Natural killer cell (primary cell): Measurements from ENCODE around the gene CHERP. TPM values are rescaled to one million over a fixed set of nuclear protein-coding genes. Genes with fewer than 3 reads are reported as not detected.
A peak's percentile ranks its signal among the peaks of the same experiment; 100 is the strongest.
"Not testable (repeated sequence)": the region's sequence is repeated elsewhere in the genome, so short reads cannot be mapped to it uniquely, and the experiment has no call there.

Experiments
- ATAC-seq, 3 donors: fragments of 150-1000 bp in 2 of 3; fragments of 200-7000 bp in 1 of 3; cut with Tn5 transposase; 1 replicate in 1 of 3; 2 replicates in 2 of 3; pipeline ENCODE4 v1.10.0; 2021; ENCODE audit warnings: mild to moderate bottlenecking in 2 of 3, moderate library complexity in 2 of 3
- DNase-seq, 2 donors: peaks; one replicate each; pipeline versions ENCODE4 v3.0.0 to v3.0.0-alpha.2; 2013 to 2021; ENCODE audit warnings: mixed read lengths in 1 of 2
- H3K27ac ChIP-seq: one replicate; pipeline ENCODE4 v1.5.1; 2013; ENCODE audit warnings: mild to moderate bottlenecking, low read length
- H3K27me3 ChIP-seq: one replicate; pipeline ENCODE4 v1.6.1; 2013; ENCODE audit warnings: low read length; ENCODE audit not compliant: control insufficient read depth, insufficient read depth
- H3K36me3 ChIP-seq: one replicate; pipeline ENCODE4 v1.6.1; 2013; ENCODE audit warnings: low read length; ENCODE audit not compliant: control insufficient read depth, insufficient read depth
- H3K4me1 ChIP-seq: one replicate; pipeline ENCODE4 v1.6.1; 2013; ENCODE audit warnings: low read length; ENCODE audit not compliant: control insufficient read depth, insufficient read depth
- H3K4me3 ChIP-seq: one replicate; pipeline ENCODE4 v1.5.1; 2013; ENCODE audit warnings: low read length
- H3K9me3 ChIP-seq: one replicate; pipeline ENCODE4 v1.6.1; 2013; ENCODE audit warnings: low read length; ENCODE audit not compliant: control insufficient read depth, insufficient read depth
- H3K27ac Mint-ChIP-seq, 2 donors: one replicate each; pipeline ENCODE4 v1.8.0; 2022; ENCODE audit warnings: mild to moderate bottlenecking in 2 of 2, mixed read lengths in 2 of 2, moderate library complexity in 1 of 2
- H3K27me3 Mint-ChIP-seq, 2 donors: one replicate each; pipeline ENCODE4 v1.8.0; 2022; ENCODE audit warnings: low read depth in 2 of 2, mixed read lengths in 2 of 2
- H3K36me3 Mint-ChIP-seq: one replicate; pipeline ENCODE4 v1.8.0; 2022; ENCODE audit warnings: mixed read lengths
- H3K4me1 Mint-ChIP-seq, 2 donors: one replicate each; pipeline ENCODE4 v1.8.0; 2022; ENCODE audit warnings: mixed read lengths in 2 of 2
- H3K4me3 Mint-ChIP-seq: one replicate; pipeline ENCODE4 v1.8.0; 2022; ENCODE audit warnings: mild to moderate bottlenecking, moderate library complexity, mixed read lengths
- H3K9me3 Mint-ChIP-seq, 2 donors: one replicate each; pipeline ENCODE4 v1.8.0; 2022; ENCODE audit warnings: mixed read lengths in 2 of 2
- WGBS: methylation state at CpG from one replicate; pipeline ENCODE4 v1.1.7; 2013; ENCODE audit warnings: missing lambda C conversion rate; ENCODE audit not compliant: insufficient coverage; 5-methylcytosine and 5-hydroxymethylcytosine counted together
- intact Hi-C: fragments of 100-400 bp; cut with micrococcal nuclease; formaldehyde crosslinking; loops from one replicate; pipeline ENCODE4 v1.14.2; 2022
- total RNA-seq, 4 donors: library from RNA; stranded (reverse); fragments of 120-200 nt in 1 of 4; gene quantifications; one replicate each; pipeline versions ENCODE4 v1.2.3 to v1.2.4, GENCODE V29; 2013 to 2022
- TF ChIP-seq, protein P1 (sequence below): fragments of 200-600 bp; IDR thresholded peaks from one replicate; pipeline ENCODE4 v1.8.0; 2022; ENCODE audit warnings: antibody characterized with exemption

Gene CHERP
- total RNA-seq, 3 donors from 2014 or later (not counting 1 experiment from before 2014, with no cell fraction given), result 46.5 to 70.8 (median 68.2) TPM

DNA sequence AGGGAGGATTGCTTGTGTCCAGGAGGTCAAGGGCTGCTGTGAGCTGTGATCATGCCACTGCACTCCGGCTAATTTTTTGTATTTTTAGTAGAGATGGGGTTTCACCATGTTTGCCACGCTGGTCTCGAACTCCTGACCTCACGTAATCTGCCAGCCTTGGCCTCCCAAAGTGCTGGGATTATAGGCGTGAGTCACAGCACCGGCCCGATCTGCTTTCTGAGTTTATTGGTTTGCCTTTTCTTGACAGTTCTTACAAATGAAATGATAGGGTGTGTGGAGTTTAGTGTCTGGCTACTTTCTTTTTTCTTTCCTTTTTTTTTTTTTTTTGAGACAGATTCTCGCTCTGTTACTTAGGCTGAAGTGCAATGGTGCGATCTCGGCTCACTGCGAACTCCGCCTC is 45.2 kb downstream of the CHERP start:
- H3K36me3 Mint-ChIP-seq, result no peaks in the 10 kb centered on the region
- Histone ChIP-seq H3K9me3 (no peaks in the 10 kb centered on the region), H3K4me1 (peaks cover 16% of the 10 kb centered on the region), H3K36me3 (no peaks in the 10 kb centered on the region), H3K27me3 (no peaks in the 10 kb centered on the region), H3K27ac (no peak overlapping the region), H3K4me3 (no peak overlapping the region)
- H3K4me3 Mint-ChIP-seq, result peak overlapping the region; percentile 98
- H3K27ac Mint-ChIP-seq, result peak overlapping the region; percentile 91 to 95
- H3K9me3 Mint-ChIP-seq, result no peaks in the 10 kb centered on the region
- DNase-seq, result no peak
- H3K4me1 Mint-ChIP-seq, result peaks cover 9 to 12% of the 10 kb centered on the region in 2 donors
- WGBS, result 96% methylated on average over 12 of the region's 12 CpGs
- ATAC-seq, result no peak
- TF ChIP-seq, protein P1, sequence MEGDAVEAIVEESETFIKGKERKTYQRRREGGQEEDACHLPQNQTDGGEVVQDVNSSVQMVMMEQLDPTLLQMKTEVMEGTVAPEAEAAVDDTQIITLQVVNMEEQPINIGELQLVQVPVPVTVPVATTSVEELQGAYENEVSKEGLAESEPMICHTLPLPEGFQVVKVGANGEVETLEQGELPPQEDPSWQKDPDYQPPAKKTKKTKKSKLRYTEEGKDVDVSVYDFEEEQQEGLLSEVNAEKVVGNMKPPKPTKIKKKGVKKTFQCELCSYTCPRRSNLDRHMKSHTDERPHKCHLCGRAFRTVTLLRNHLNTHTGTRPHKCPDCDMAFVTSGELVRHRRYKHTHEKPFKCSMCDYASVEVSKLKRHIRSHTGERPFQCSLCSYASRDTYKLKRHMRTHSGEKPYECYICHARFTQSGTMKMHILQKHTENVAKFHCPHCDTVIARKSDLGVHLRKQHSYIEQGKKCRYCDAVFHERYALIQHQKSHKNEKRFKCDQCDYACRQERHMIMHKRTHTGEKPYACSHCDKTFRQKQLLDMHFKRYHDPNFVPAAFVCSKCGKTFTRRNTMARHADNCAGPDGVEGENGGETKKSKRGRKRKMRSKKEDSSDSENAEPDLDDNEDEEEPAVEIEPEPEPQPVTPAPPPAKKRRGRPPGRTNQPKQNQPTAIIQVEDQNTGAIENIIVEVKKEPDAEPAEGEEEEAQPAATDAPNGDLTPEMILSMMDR, result no peak
- intact Hi-C loops, result no loop called here
- H3K27me3 Mint-ChIP-seq, result no peaks in the 10 kb centered on the region

DNA sequence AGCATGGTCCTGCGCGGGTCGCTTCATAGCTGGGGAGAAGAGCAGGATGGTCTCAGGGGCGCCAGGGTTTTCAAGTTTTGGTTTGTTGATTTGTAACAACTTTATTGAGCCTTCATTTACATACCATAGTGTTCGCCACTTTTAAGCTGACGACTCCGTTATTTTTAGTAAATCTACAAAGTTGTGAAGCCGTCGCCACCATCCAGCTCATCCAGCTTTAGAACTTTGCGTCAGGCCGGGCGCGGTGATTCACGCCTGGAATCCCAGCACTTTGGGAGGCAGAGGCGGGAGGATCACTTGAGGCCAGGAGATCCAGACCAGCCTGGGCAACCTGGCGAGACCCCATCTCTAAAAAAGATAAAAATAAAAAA is 45.6 kb downstream of the CHERP start:
- H3K9me3 Mint-ChIP-seq, result no peaks in the 10 kb centered on the region
- peak overlapping the region; percentile 55 for H3K27ac ChIP-seq

DNA sequence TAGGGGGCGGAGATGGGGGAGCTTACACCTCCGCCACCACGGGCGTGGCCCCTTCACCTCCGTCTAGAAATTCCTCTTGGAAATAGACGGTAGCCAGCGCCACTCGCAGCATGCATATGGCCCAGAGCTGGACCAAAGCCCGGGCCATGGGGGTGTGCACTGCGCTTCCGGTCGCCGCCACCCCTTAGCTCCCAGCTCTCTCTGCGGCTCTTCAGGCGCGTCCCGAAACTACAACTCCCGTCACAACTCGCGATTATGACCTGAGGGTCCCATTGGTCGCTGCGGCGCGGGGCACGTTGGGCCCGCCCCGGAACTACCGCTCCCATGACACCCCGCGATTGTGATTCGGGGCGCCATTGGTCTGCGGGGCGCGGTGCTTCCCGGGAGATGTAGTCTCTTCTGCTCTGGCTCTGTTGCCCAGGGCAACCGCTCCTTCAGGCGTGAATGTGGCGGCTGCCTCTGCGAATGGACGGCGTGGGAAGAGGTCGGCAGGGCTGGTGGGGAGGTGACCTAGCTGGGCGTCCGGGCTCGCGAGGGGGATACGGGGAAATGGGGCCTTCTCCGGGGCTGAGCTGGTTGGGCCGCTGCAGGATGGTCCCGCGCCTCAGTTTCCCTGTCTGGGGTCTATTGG is 46.1 kb downstream of the CHERP start, which contains the start of the genes C19orf44 and CALR3:
C19orf44 (plus strand) TSS at position 413 of the 631 bp plus-strand sequence. CDS start 4,399 bp downstream, outside the sequence.
CALR3 (minus strand) TSS at position 186 of the 631 bp plus-strand sequence; CDS start at position 148, 38 bp downstream.
- H3K27me3 ChIP-seq, result no peaks in the 10 kb centered on the region
- Mint-ChIP-seq H3K27ac (peak within 1 kb of the TSS; percentile 91 to 95), H3K9me3 (no peaks in the 10 kb centered on the region), H3K4me3 (peak within 1 kb of the TSS; percentile 98), H3K36me3 (no peaks in the 10 kb centered on the region), H3K4me1 (peaks cover 9 to 12% of the 10 kb centered on the region in 2 donors), H3K27me3 (no peaks in the 10 kb centered on the region)
- peak; percentile 98 to 100 (median 98) for ATAC-seq
- under 1% methylated on average over 52 of the region's 52 CpGs for WGBS
- intact Hi-C loops, result loop anchor here (1.0 kb wide), 2 partner anchors 46 to 47 kb away; partner anchors contain the start of gene CHERP
- peak within 1 kb of the TSS; percentile 55 for H3K27ac ChIP-seq
- H3K4me1 ChIP-seq, result peaks cover 16% of the 10 kb centered on the region
- peak; percentile 95 to 98 for DNase-seq
- H3K4me3 ChIP-seq, result peak within 1 kb of the TSS; percentile 61
- no peaks in the 10 kb centered on the region for H3K36me3 ChIP-seq
- no peaks in the 10 kb centered on the region for H3K9me3 ChIP-seq
- TF ChIP-seq, protein P1, result no peak

More for the DNA sequence above, 45.6 kb downstream of the CHERP start:
- intact Hi-C loops, result loop anchor here (1.0 kb wide), 2 partner anchors 46 to 47 kb away; partner anchors contain the start of gene CHERP
- no peaks in the 10 kb centered on the region for H3K27me3 Mint-ChIP-seq
- ATAC-seq (no peak), DNase-seq (no peak)
- H3K36me3 Mint-ChIP-seq, result no peaks in the 10 kb centered on the region
- peak overlapping the region; percentile 98 for H3K4me3 Mint-ChIP-seq
- H3K36me3 ChIP-seq, result no peaks in the 10 kb centered on the region
- H3K9me3 ChIP-seq, result no peaks in the 10 kb centered on the region
- H3K4me1 Mint-ChIP-seq, result peaks cover 9 to 12% of the 10 kb centered on the region in 2 donors
- H3K27me3 ChIP-seq, result no peaks in the 10 kb centered on the region
- peak overlapping the region; percentile 91 to 95 for H3K27ac Mint-ChIP-seq
- 44% methylated on average over 15 of the region's 16 CpGs for WGBS
- H3K4me3 ChIP-seq, result peak overlapping the region; percentile 61
- TF ChIP-seq, protein P1, result no peak
- peaks cover 16% of the 10 kb centered on the region for H3K4me1 ChIP-seq

DNA sequence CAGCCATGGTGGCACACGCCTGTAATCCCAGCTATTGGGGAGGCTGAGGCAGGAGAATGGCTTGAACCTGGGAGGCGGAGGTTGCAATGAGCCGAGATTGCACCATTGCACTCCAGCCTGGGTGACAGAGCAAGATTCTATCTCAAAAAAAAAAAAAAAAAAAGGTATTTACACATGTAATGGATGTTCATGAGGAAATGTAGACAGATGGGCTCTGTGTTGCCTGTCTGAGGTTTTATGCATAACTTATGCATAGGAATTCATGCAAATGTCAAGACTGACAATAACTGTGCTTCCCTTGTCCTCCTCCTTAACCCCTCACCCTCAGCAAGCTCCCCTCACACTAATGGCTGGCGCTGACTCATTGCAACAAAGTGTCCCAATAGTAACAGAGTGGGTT is 55.8 kb downstream of the CHERP start:
- ATAC-seq, H3K4me1 ChIP-seq, H3K4me3 Mint-ChIP-seq, H3K27ac Mint-ChIP-seq, H3K27me3 Mint-ChIP-seq, intact Hi-C loops, H3K9me3 ChIP-seq, H3K4me1 Mint-ChIP-seq, H3K36me3 Mint-ChIP-seq, H3K9me3 Mint-ChIP-seq, H3K4me3 ChIP-seq, H3K27me3 ChIP-seq, H3K27ac ChIP-seq, DNase-seq, H3K36me3 ChIP-seq: not testable (repeated sequence)
- WGBS, result 78% methylated on average over 2 of the region's 4 CpGs
